B cell (primary cell): ENCODE data around the gene PLA2R1.

Experiments
- EZH2 ChIP-seq: IDR thresholded peaks from 2 replicates; pipeline ENCODE4 v1.6.1; 2012; ENCODE audit warnings: borderline replicate concordance, low read depth, mild to moderate bottlenecking, moderate library complexity, low read length; ENCODE audit not compliant: insufficient read depth, poor library complexity, severe bottlenecking
- TF ChIP-seq, protein P1 (sequence below): fragments of 200-600 bp; IDR thresholded peaks from one replicate; pipeline ENCODE4 v1.8.0; 2022; ENCODE audit warnings: antibody characterized with exemption, mild to moderate bottlenecking

DNA sequence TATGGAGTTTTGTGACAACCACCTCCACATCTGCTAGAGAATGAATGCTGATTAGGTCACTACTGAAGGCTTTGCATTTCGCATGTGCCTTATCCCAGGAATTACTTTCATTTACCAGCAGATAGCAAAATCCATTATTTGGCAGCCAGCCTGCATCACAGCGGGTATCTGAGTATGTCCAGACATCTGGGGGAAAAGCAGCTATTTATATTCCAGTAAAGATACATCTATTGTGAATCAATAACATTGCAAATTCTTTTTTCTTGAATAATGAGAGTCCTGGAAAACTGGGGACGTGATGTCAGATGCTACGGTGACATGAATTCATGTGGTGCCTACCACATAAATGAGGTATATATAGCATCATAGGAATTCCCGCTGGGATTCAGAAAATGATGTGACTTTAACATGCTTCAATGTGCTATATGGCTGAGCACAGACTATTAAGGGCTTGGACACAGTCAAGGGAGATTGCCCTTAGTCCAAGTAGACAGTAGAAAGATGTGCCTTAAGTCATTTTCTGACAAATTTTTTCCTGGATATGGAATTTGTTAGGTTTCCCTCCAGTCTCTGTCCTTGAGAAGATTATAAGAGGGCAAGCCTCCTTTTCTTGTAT, 180.2 kb downstream of the PLA2R1 start:
- TF ChIP-seq, protein P1, sequence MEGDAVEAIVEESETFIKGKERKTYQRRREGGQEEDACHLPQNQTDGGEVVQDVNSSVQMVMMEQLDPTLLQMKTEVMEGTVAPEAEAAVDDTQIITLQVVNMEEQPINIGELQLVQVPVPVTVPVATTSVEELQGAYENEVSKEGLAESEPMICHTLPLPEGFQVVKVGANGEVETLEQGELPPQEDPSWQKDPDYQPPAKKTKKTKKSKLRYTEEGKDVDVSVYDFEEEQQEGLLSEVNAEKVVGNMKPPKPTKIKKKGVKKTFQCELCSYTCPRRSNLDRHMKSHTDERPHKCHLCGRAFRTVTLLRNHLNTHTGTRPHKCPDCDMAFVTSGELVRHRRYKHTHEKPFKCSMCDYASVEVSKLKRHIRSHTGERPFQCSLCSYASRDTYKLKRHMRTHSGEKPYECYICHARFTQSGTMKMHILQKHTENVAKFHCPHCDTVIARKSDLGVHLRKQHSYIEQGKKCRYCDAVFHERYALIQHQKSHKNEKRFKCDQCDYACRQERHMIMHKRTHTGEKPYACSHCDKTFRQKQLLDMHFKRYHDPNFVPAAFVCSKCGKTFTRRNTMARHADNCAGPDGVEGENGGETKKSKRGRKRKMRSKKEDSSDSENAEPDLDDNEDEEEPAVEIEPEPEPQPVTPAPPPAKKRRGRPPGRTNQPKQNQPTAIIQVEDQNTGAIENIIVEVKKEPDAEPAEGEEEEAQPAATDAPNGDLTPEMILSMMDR, result no peak
- TF ChIP-seq EZH2, result no peak
